Calu3 (cell line): ENCODE results near the gene SLC45A1. TPM values are rescaled to one million over a fixed set of nuclear protein-coding genes. Genes with fewer than 3 reads are reported as not detected.
A peak's percentile ranks its signal among the peaks of the same experiment; 100 is the strongest.

ENCODE experiments used
- BruUV-seq: library from RNA; stranded (reverse); fragments of 400-500 nt; replicated peaks from 2 replicates; lab custom pipeline; 2021; lab: Mats Ljungman, UMichigan
- CTCF ChIA-PET: fragments of 300-600 bp; sonication (Branson Sonifier 250); formaldehyde crosslinking; loops from one replicate; lab custom pipeline; 2022; ENCODE audit warnings: antibody characterized with exemption; lab: Charles Lee
- DNase-seq: peaks from one replicate; pipeline ENCODE4 v3.0.0; 2022
- H3K27ac Mint-ChIP-seq: one replicate; pipeline ENCODE4 v1.8.0; 2022; ENCODE audit warnings: mixed read lengths; ENCODE audit not compliant: unreplicated experiment
- H3K27me3 Mint-ChIP-seq: one replicate; pipeline ENCODE4 v1.8.0; 2022; ENCODE audit warnings: mixed read lengths; ENCODE audit not compliant: unreplicated experiment
- H3K36me3 Mint-ChIP-seq: one replicate; pipeline ENCODE4 v1.8.0; 2022; ENCODE audit warnings: mild to moderate bottlenecking, moderate library complexity, mixed read lengths; ENCODE audit not compliant: insufficient read depth, unreplicated experiment
- H3K4me1 Mint-ChIP-seq: one replicate; pipeline ENCODE4 v1.8.0; 2022; ENCODE audit warnings: mild to moderate bottlenecking, low read depth, mixed read lengths; ENCODE audit not compliant: unreplicated experiment
- H3K4me3 Mint-ChIP-seq: one replicate; pipeline ENCODE4 v1.8.0; 2022; ENCODE audit warnings: mild to moderate bottlenecking, low read depth, moderate library complexity, mixed read lengths; ENCODE audit not compliant: unreplicated experiment
- H3K9me3 Mint-ChIP-seq: one replicate; pipeline ENCODE4 v1.8.0; 2022; ENCODE audit warnings: low read depth, mixed read lengths; ENCODE audit not compliant: unreplicated experiment
- CTCF ChIP-seq: fragments of 200-600 bp; IDR thresholded peaks from one replicate; pipeline ENCODE4 v1.8.0; 2022; ENCODE audit warnings: antibody characterized with exemption; ENCODE audit not compliant: unreplicated experiment
- intact Hi-C: fragments of 100-400 bp; cut with micrococcal nuclease; formaldehyde crosslinking; loops from one replicate; pipeline ENCODE4 v1.10.0; 2022; ENCODE audit not compliant: unreplicated experiment
- total RNA-seq: library from RNA; stranded (reverse); gene quantifications from 2 replicates; pipeline ENCODE4 v1.2.3, GENCODE V29; 2022

Gene SLC45A1
- total RNA-seq, 1 experiment from 2014 or later, result 0.73 TPM

- DNase-seq, result no peak
- Mint-ChIP-seq H3K9me3 (peaks cover 1% of the 10 kb centered on the region), H3K4me3 (no peak overlapping the region), H3K27ac (no peak overlapping the region), H3K36me3 (peaks cover 9% of the 10 kb centered on the region), H3K27me3 (no peaks in the 10 kb centered on the region), H3K4me1 (peaks cover 8% of the 10 kb centered on the region)
- TF ChIP-seq CTCF, result no peak
- intact Hi-C loops, result loop anchor here (2.0 kb wide), 1 partner anchor 367 kb away; no protein-coding TSS in a partner anchor
- BruUV-seq, result no TSS peak
- CTCF ChIA-PET, result interaction anchor here (1.3 kb wide), 1 partner anchor 374 kb away, joined by 3 read pairs; no protein-coding TSS in a partner anchor
These were observed 32.0 kb downstream of the SLC45A1 start for GRCh38 chr1:8349961-8350360.

- BruUV-seq, result no TSS peak
- intact Hi-C loops, result no loop called here
- Mint-ChIP-seq H3K9me3 (no peaks in the 10 kb centered on the region), H3K27ac (no peak overlapping the region), H3K36me3 (peaks cover 9% of the 10 kb centered on the region), H3K4me3 (no peak overlapping the region), H3K4me1 (peaks cover 8% of the 10 kb centered on the region), H3K27me3 (no peaks in the 10 kb centered on the region)
- CTCF ChIA-PET, result interaction anchor here (0.6 to 1.3 kb wide), 2 partner anchors 375 to 730 kb away, joined by 3 read pairs; no protein-coding TSS in a partner anchor
- TF ChIP-seq CTCF, result no peak
- DNase-seq, result no peak
These were observed 33.2 kb downstream of the SLC45A1 start for GRCh38 chr1:8350914-8351684.

- intact Hi-C loops, result no loop called here
- H3K4me3 Mint-ChIP-seq, result no peak overlapping the region
- TF ChIP-seq CTCF, result peak; percentile 56
- H3K27me3 Mint-ChIP-seq, result no peaks in the 10 kb centered on the region
- no peaks in the 10 kb centered on the region for H3K9me3 Mint-ChIP-seq
- no TSS peak for BruUV-seq
- DNase-seq, result peak; percentile 40
- peaks cover 8% of the 10 kb centered on the region for H3K4me1 Mint-ChIP-seq
- H3K27ac Mint-ChIP-seq, result no peak overlapping the region
- H3K36me3 Mint-ChIP-seq, result peaks cover 9% of the 10 kb centered on the region
- CTCF ChIA-PET, result no interaction called here
These were observed 34.0 kb downstream of the SLC45A1 start for GRCh38 chr1:8351693-8352470.

GRCh38 chr1:8352471-8352845 lies 34.5 kb downstream of the SLC45A1 start:
- no peaks in the 10 kb centered on the region for H3K9me3 Mint-ChIP-seq
- BruUV-seq, result TSS peak; percentile 33
- CTCF ChIA-PET, result no interaction called here

More at GRCh38 chr1:8352471-8352845, 34.5 kb downstream of the SLC45A1 start:
- intact Hi-C loops, result no loop called here
- no peak for DNase-seq
- TF ChIP-seq CTCF, result no peak
- no peaks in the 10 kb centered on the region for H3K27me3 Mint-ChIP-seq
- H3K4me3 Mint-ChIP-seq, result no peak overlapping the region
- H3K4me1 Mint-ChIP-seq, result peaks cover 8% of the 10 kb centered on the region
- no peak overlapping the region for H3K27ac Mint-ChIP-seq
- H3K36me3 Mint-ChIP-seq, result peaks cover 9% of the 10 kb centered on the region
